Naive B cell (primary cell): ENCODE results near the gene GRIN3A. TPM values are rescaled to one million over a fixed set of nuclear protein-coding genes. Genes with fewer than 3 reads are reported as not detected.

Experiments
- ATAC-seq, 2 donors: fragments of 150-1000 bp; cut with Tn5 transposase; 2 replicates each; pipeline ENCODE4 v1.10.0; 2021; ENCODE audit warnings: low read depth in 2 of 2, mild to moderate bottlenecking in 2 of 2, moderate library complexity in 2 of 2
- DNase-seq: peaks from one replicate; pipeline ENCODE4 v3.0.0; 2022
- H3K27ac Mint-ChIP-seq, 6 donors: one replicate each; pipeline ENCODE4 v1.8.0; 2020 to 2022; ENCODE audit warnings: mild to moderate bottlenecking in 6 of 6, mixed read lengths in 6 of 6, moderate library complexity in 5 of 6, inconsistent platforms in 2 of 6
- H3K27me3 Mint-ChIP-seq, 3 donors: one replicate each; pipeline ENCODE4 v1.8.0; 2021 to 2022; ENCODE audit warnings: mixed read lengths in 3 of 3, mild to moderate bottlenecking in 1 of 3
- H3K36me3 Mint-ChIP-seq, 2 donors: one replicate each; pipeline ENCODE4 v1.8.0; 2020 to 2022; ENCODE audit warnings: mixed read lengths in 2 of 2, inconsistent platforms in 1 of 2, mild to moderate bottlenecking in 1 of 2
- H3K4me1 Mint-ChIP-seq, 3 donors: one replicate each; pipeline ENCODE4 v1.8.0; 2020 to 2022; ENCODE audit warnings: mixed read lengths in 3 of 3, inconsistent platforms in 1 of 3, mild to moderate bottlenecking in 1 of 3, moderate library complexity in 1 of 3
- H3K4me3 Mint-ChIP-seq, 8 donors: one replicate each; pipeline ENCODE4 v1.8.0; 2020 to 2022; ENCODE audit warnings: mild to moderate bottlenecking in 8 of 8, mixed read lengths in 8 of 8, moderate library complexity in 8 of 8, inconsistent platforms in 2 of 8
- H3K9me3 Mint-ChIP-seq, 7 donors: one replicate each; pipeline ENCODE4 v1.8.0; 2020 to 2022; ENCODE audit warnings: mixed read lengths in 7 of 7, mild to moderate bottlenecking in 5 of 7, inconsistent platforms in 2 of 7, moderate library complexity in 1 of 7
- polyA plus RNA-seq, 6 donors: library from polyadenylated mRNA; unstranded; fragments of 300-500 nt; fragmentation: Illumina TruSeq; gene quantifications; one replicate each; pipeline ENCODE4 v1.2.3, GENCODE V29; 2021; ENCODE audit warnings: low read depth in 6 of 6

The GRIN3A gene
- polyA plus RNA-seq, 6 donors from 2014 or later = 0.03 to 0.09 (median 0.07) TPM; not detected in 2

- Mint-ChIP-seq H3K9me3 (no peaks in the 10 kb centered on the region), H3K4me3 (no peak overlapping the region), H3K27me3 (no peaks in the 10 kb centered on the region), H3K4me1 (peaks cover 0 to 10% (median 5%) of the 10 kb centered on the region in 3 donors), H3K36me3 (peaks cover 0 to 16% of the 10 kb centered on the region in 2 donors), H3K27ac (no peak overlapping the region)
- ATAC-seq = no peak
- DNase-seq = no peak
These were observed 198.4 kb downstream of the GRIN3A start for GRCh38 chr9:101540069-101540468.

- DNase-seq (no peak), ATAC-seq (no peak)
- Mint-ChIP-seq H3K4me3 (no peak overlapping the region), H3K4me1 (peaks cover 10 to 29% (median 12%) of the 10 kb centered on the region in 3 donors), H3K27ac (no peak overlapping the region), H3K27me3 (no peaks in the 10 kb centered on the region), H3K36me3 (peaks cover 0 to 4% of the 10 kb centered on the region in 2 donors), H3K9me3 (no peaks in the 10 kb centered on the region)
These were observed 201.5 kb downstream of the GRIN3A start for GRCh38 chr9:101536938-101537337.

GRCh38 chr9:101536351-101536750, 202.1 kb downstream of the GRIN3A start:
- ATAC-seq (no peak), DNase-seq (no peak)
- peak overlapping the region in 1 of 8 donors; percentile 99 for H3K4me3 Mint-ChIP-seq
- H3K9me3 Mint-ChIP-seq = no peaks in the 10 kb centered on the region
- no peaks in the 10 kb centered on the region for H3K27me3 Mint-ChIP-seq
- H3K4me1 Mint-ChIP-seq = peaks cover 10 to 29% (median 12%) of the 10 kb centered on the region in 3 donors
- H3K27ac Mint-ChIP-seq = no peak overlapping the region
- peaks cover 0 to 4% of the 10 kb centered on the region in 2 donors for H3K36me3 Mint-ChIP-seq

- no peaks in the 10 kb centered on the region for H3K9me3 Mint-ChIP-seq
- H3K4me3 Mint-ChIP-seq = peak within 1 kb of the TSS; percentile 90 to 99 (median 96)
- H3K4me1 Mint-ChIP-seq = peaks cover 10 to 29% (median 12%) of the 10 kb centered on the region in 3 donors
- H3K27me3 Mint-ChIP-seq = peaks cover 3 to 13% (median 10%) of the 10 kb centered on the region in 3 donors
- peaks cover 0 to 4% of the 10 kb centered on the region in 2 donors for H3K36me3 Mint-ChIP-seq
- H3K27ac Mint-ChIP-seq = peak within 1 kb of the TSS; percentile 99 to 100 (median 99)
- peak; percentile 89 to 91 for ATAC-seq
- peak; percentile 99 for DNase-seq
These were observed 204.9 kb downstream of the GRIN3A start, which contains the start of gene RNF20 for GRCh38 chr9:101533334-101534204. TSS of gene RNF20 (plus strand) at chr9:101533853. CDS start at chr9:101535424, 1,571 bp downstream.

GRCh38 chr9:101530076-101530711, 208.3 kb downstream of the GRIN3A start:
- no peaks in the 10 kb centered on the region for H3K9me3 Mint-ChIP-seq
- peak; percentile 74 for DNase-seq
- no peak overlapping the region for H3K27ac Mint-ChIP-seq

GRCh38 chr9:101528015-101528414, 210.4 kb downstream of the GRIN3A start:
- DNase-seq = no peak
- Mint-ChIP-seq H3K27ac (no peak overlapping the region), H3K4me1 (peaks cover 1 to 4% (median 3%) of the 10 kb centered on the region in 3 donors), H3K36me3 (peaks cover 0 to 4% of the 10 kb centered on the region in 2 donors), H3K27me3 (peaks cover 29 to 50% (median 41%) of the 10 kb centered on the region in 3 donors), H3K9me3 (no peaks in the 10 kb centered on the region), H3K4me3 (no peak overlapping the region)
- ATAC-seq = no peak

More at GRCh38 chr9:101530076-101530711, 208.3 kb downstream of the GRIN3A start:
- ATAC-seq = peak; percentile 36 to 43
- Mint-ChIP-seq H3K4me3 (peak overlapping the region in 1 of 8 donors; percentile 65), H3K27me3 (peaks cover 8 to 28% (median 19%) of the 10 kb centered on the region in 3 donors), H3K4me1 (peaks cover 8 to 20% (median 12%) of the 10 kb centered on the region in 3 donors), H3K36me3 (no peaks in the 10 kb centered on the region)

GRCh38 chr9:101527066-101527465, 211.4 kb downstream of the GRIN3A start:
- peaks cover 0 to 4% of the 10 kb centered on the region in 2 donors for H3K36me3 Mint-ChIP-seq
- peaks cover 36 to 60% (median 50%) of the 10 kb centered on the region in 3 donors for H3K27me3 Mint-ChIP-seq
- H3K4me1 Mint-ChIP-seq = peaks cover 0 to 4% (median 0%) of the 10 kb centered on the region in 3 donors
- H3K4me3 Mint-ChIP-seq = no peak overlapping the region
- ATAC-seq (no peak), DNase-seq (no peak)
- H3K9me3 Mint-ChIP-seq = no peaks in the 10 kb centered on the region
- no peak overlapping the region for H3K27ac Mint-ChIP-seq

GRCh38 chr9:101524371-101524770, 214.1 kb downstream of the GRIN3A start:
- H3K27me3 Mint-ChIP-seq = peaks cover 55 to 70% (median 66%) of the 10 kb centered on the region in 3 donors
- DNase-seq = no peak
- H3K4me3 Mint-ChIP-seq = no peak overlapping the region
- H3K4me1 Mint-ChIP-seq = peaks cover 0 to under 1% (median 0%) of the 10 kb centered on the region in 3 donors
- H3K9me3 Mint-ChIP-seq = peaks cover 0 to 2% (median 0%) of the 10 kb centered on the region in 7 donors
- no peak overlapping the region for H3K27ac Mint-ChIP-seq
- peaks cover 0 to 4% of the 10 kb centered on the region in 2 donors for H3K36me3 Mint-ChIP-seq
- no peak for ATAC-seq

Other genes with a start within 250 kb of the GRIN3A start
- 10 to 100 TPM; 15.3 to 45.0 (median 41.1) TPM for gene RNF20, start 204.8 kb downstream of the GRIN3A start, polyA plus RNA-seq
- not detected for gene PPP3R2, start 143.7 kb downstream of the GRIN3A start, polyA plus RNA-seq